ENCODE measurements around the gene THY1. TPM values are rescaled to one million over a fixed set of nuclear protein-coding genes. Genes with fewer than 3 reads are reported as not detected.
A peak's percentile ranks its signal among the peaks of the same experiment; 100 is the strongest.

THY1 gene
- total RNA-seq, 1 donor from 2014 or later: 2.1 TPM

- H3K4me3 ChIP-seq (ENCODE audit: low read depth, low read length): no peak overlapping the region
- FAIRE-seq: no peak
- DNase-seq (ENCODE audit: low read depth): peak; percentile 63
- no peaks in the 10 kb centered on the region for H3K27me3 ChIP-seq (ENCODE audit: control insufficient read depth, insufficient read depth, low read length)
- no peaks in the 10 kb centered on the region for H3K36me3 ChIP-seq (ENCODE audit: control insufficient read depth, insufficient read depth, low read length)
- TF ChIP-seq CTCF (IDR thresholded peaks at IDR 0.05; ENCODE audit: insufficient read depth, low read length, severe bottlenecking): no peak
These were observed 45.7 kb downstream of the THY1 start for GRCh38 chr11:119377112-119377901.

GRCh38 chr11:119376197-119376847, 46.6 kb downstream of the THY1 start:
- H3K36me3 ChIP-seq (ENCODE audit: control insufficient read depth, insufficient read depth, low read length): no peaks in the 10 kb centered on the region
- TF ChIP-seq CTCF (IDR thresholded peaks at IDR 0.05; ENCODE audit: insufficient read depth, low read length, severe bottlenecking): no peak
- no peaks in the 10 kb centered on the region for H3K27me3 ChIP-seq (ENCODE audit: control insufficient read depth, insufficient read depth, low read length)
- FAIRE-seq (peak; percentile 28), DNase-seq (ENCODE audit: low read depth) (peak; percentile 69)
- H3K4me3 ChIP-seq (ENCODE audit: low read depth, low read length): no peak overlapping the region

- Histone ChIP-seq H3K4me3 (ENCODE audit: low read depth, low read length) (no peak overlapping the region), H3K27me3 (ENCODE audit: control insufficient read depth, insufficient read depth, low read length) (no peaks in the 10 kb centered on the region), H3K36me3 (ENCODE audit: control insufficient read depth, insufficient read depth, low read length) (no peaks in the 10 kb centered on the region)
- no peak for TF ChIP-seq CTCF (IDR thresholded peaks at IDR 0.05; ENCODE audit: insufficient read depth, low read length, severe bottlenecking)
- FAIRE-seq: no peak
- no peak for DNase-seq (ENCODE audit: low read depth)
These were observed 47.4 kb downstream of the THY1 start for GRCh38 chr11:119375337-119376196.

GRCh38 chr11:119374632-119375336, 48.2 kb downstream of the THY1 start:
- Histone ChIP-seq H3K36me3 (ENCODE audit: control insufficient read depth, insufficient read depth, low read length) (no peaks in the 10 kb centered on the region), H3K4me3 (ENCODE audit: low read depth, low read length) (no peak overlapping the region), H3K27me3 (ENCODE audit: control insufficient read depth, insufficient read depth, low read length) (no peaks in the 10 kb centered on the region)
- TF ChIP-seq CTCF (IDR thresholded peaks at IDR 0.05; ENCODE audit: insufficient read depth, low read length, severe bottlenecking): no peak
- no peak for FAIRE-seq
- DNase-seq (ENCODE audit: low read depth): no peak

GRCh38 chr11:119373921-119374631, 48.9 kb downstream of the THY1 start:
- H3K27me3 ChIP-seq (ENCODE audit: control insufficient read depth, insufficient read depth, low read length): no peaks in the 10 kb centered on the region
- TF ChIP-seq CTCF (IDR thresholded peaks at IDR 0.05; ENCODE audit: insufficient read depth, low read length, severe bottlenecking): peak; percentile 93
- DNase-seq (ENCODE audit: low read depth) (peak; percentile 64), FAIRE-seq (no peak)
- no peak overlapping the region for H3K4me3 ChIP-seq (ENCODE audit: low read depth, low read length)
- H3K36me3 ChIP-seq (ENCODE audit: control insufficient read depth, insufficient read depth, low read length): no peaks in the 10 kb centered on the region

Measured in bronchial epithelial cell (primary cell).